AG09309 (cell line): Measurements from ENCODE around the gene TNNT2.

ENCODE experiments used
- DNase-seq: peaks from one replicate; pipeline ENCODE4 v3.0.0-alpha.2; 2010; ENCODE audit warnings: low read depth
- H3K4me3 ChIP-seq: 2 replicates; pipeline ENCODE4 v1.5.1; 2011; ENCODE audit warnings: mild to moderate bottlenecking, low read depth, low read length, moderate library complexity; ENCODE audit not compliant: control insufficient read depth
- TF ChIP-seq, protein P1 (sequence below): IDR thresholded peaks from 2 replicates; pipeline ENCODE4 v1.5.1; 2011; ENCODE audit warnings: mild to moderate bottlenecking, low read depth, low read length, inconsistent platforms; ENCODE audit not compliant: insufficient read depth, control insufficient read depth; ENCODE audit errors: missing control alignments

Gene TNNT2

DNA sequence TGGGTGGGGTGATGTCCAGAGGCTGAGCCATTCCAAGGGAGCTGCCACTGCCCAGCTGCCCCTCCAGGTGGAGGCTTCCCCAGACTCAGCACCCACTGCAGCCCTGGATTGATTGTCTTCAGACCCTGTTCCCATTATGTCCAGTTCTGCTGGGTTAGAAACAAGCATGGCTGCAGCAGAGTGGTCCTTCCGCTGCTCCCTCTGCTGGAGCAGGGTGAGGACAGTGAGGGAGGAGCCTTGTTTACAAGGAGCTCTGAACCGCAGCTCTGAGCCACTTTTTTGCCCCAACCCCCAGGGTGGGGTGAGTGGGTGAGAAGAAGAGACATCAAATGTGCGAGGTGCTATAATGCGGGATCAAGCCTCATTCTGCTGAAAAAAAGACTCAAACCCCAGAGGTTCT is 2.3 kb downstream of the TNNT2 start:
- TF ChIP-seq, protein P1, sequence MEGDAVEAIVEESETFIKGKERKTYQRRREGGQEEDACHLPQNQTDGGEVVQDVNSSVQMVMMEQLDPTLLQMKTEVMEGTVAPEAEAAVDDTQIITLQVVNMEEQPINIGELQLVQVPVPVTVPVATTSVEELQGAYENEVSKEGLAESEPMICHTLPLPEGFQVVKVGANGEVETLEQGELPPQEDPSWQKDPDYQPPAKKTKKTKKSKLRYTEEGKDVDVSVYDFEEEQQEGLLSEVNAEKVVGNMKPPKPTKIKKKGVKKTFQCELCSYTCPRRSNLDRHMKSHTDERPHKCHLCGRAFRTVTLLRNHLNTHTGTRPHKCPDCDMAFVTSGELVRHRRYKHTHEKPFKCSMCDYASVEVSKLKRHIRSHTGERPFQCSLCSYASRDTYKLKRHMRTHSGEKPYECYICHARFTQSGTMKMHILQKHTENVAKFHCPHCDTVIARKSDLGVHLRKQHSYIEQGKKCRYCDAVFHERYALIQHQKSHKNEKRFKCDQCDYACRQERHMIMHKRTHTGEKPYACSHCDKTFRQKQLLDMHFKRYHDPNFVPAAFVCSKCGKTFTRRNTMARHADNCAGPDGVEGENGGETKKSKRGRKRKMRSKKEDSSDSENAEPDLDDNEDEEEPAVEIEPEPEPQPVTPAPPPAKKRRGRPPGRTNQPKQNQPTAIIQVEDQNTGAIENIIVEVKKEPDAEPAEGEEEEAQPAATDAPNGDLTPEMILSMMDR: no peak
- no peak for DNase-seq
- H3K4me3 ChIP-seq: no peak overlapping the region

DNA sequence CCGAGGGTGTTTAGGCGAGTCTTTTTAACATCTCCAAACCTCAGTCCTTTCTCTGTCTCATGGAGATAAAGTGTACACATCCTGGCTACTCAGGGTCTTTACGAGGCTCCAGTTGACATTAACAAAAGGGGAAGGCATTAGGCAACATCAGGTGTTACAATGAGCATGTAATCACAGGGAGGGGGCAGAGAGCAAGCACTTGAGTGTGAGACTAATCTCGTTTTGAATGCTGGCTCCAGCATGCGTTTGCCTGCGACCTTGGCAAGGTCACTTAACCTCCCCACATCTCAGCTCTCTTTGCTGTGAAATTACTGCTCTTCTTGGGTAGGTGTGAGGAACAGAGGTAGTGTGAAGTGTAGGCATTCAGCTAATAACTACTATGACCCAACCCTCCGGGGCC is 3.1 kb downstream of the TNNT2 start:
- no peak overlapping the region for H3K4me3 ChIP-seq
- TF ChIP-seq, protein P1: no peak
- no peak for DNase-seq

DNA sequence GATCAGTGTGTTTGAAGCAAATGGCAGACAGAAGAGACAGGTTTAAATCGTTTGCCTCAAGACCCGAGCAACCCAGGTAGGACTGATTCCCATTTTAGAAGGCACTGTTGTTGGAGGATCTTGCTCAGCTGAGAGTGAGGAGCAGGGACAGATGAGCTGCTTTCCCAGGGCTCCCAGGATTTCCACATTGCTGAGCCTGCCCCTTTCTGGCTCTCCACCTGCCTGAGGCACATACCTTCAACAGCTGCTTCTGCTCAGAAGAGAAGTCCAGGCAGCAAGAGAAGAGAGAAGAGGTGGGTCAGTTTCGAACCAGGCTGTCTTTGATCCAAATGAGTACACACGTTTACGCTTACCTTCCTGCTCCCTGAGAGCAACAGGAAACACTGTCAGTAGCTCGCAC is 5.7 kb downstream of the TNNT2 start:
- DNase-seq: no peak
- no peak overlapping the region for H3K4me3 ChIP-seq
- TF ChIP-seq, protein P1: no peak

DNA sequence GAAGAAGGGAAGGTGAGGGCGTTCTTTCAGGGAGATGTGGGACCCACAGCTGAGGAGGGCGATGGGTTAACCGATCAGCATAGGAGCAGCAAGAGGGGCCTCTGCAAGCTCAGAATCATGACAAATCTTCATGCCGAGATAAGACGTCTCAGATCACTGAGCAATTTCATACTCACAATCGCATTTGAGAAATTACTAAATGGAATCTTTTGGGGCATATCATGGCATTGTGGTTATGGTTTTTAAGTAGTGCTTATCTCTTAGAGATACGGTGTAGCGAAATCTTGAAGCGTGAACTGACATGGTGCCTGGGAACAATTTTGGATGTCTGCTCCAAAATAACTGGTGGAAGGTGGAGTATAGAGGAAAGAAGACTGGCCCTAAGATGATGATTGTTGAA is 6.2 kb downstream of the TNNT2 start:
- DNase-seq: no peak
- H3K4me3 ChIP-seq: no peak overlapping the region
- TF ChIP-seq, protein P1: no peak

DNA sequence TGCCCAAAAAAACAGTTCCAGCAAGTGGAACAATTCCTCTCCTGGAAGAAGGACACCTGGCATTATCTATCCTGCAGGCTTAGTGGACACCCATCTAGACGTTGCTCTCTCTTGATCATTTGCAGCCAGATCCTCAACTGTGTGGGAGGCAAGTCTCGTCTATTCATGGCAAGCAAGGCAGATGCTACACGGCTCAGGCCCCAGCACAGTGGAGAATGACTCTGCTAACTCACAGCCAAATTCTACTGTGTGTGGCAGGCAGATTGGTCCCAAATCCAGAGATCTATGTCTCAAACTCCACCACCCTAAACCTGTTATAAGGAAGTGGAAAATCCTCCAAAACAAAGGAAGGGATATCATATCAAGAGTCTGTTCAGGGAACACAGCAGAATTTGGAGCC is 7.0 kb downstream of the TNNT2 start:
- DNase-seq: no peak
- TF ChIP-seq, protein P1: no peak
- H3K4me3 ChIP-seq: no peak overlapping the region

DNA sequence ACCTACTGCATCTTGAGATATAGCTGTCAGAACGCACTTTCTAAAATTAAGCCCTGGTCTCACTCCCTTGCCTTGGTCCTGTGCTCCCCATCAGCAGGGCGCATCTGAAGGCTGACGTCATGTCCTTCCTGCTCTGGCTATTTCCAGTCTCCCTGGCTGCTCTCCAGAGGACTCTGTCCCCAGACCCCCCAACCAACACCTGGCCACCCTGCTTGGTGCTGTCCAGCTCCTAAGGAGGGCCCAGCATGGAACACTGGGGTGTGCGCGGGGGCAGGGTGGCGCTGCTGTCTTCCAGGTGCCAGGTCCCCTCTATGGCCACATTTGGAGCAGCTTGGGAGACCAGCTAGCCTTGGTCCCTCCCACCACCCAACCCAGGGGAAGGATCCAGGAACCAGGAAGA is 8.3 kb downstream of the TNNT2 start:
- no peak for DNase-seq
- TF ChIP-seq, protein P1: no peak
- H3K4me3 ChIP-seq: no peak overlapping the region

DNA sequence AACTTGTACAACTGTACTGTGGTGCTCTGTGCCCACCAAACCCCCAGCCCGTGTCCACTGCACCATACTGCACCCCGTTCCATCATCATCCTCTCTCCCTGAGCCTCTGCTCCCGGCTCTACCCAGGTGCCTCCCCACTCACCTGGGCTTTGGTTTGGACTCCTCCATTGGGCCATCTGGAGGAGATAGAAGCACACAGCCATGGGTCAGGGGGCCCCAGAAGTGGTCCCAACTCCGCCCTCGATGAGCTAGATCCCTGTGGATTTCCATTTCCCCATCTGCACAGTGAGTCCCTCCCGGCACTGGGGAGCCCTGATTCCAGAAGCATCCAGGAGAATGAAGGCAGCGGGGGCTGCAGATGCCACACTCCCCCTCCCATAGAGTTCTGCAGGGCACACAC is 10.8 kb downstream of the TNNT2 start:
- DNase-seq: no peak
- H3K4me3 ChIP-seq: no peak overlapping the region
- TF ChIP-seq, protein P1: no peak
